ENCODE measurements around the gene TAX1BP1.

DNA sequence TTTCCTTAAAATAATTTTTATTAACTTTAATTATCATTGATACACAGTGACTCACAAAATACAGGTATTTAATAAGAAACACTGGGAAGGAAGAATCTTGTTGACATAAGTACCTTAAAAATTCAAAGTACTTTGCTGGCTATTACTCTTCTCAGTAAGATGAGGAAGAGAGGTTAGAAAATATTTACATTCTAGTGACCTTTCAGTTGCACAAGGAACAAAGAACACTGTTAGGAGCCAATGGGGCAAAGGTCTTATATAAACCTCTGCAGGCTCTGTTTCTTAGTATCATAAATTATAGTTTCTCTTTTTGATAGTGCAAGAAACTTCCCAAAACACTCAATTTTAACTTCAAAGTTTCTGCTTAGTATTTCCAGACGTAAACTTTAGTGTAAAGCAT lies 4.8 kb upstream of the TAX1BP1 start:
- TF ChIP-seq POLR2A (IDR thresholded peaks at IDR 0.05; ENCODE audit: low read length) (no peak), GATA1 (IDR thresholded peaks at IDR 0.05; ENCODE audit: low read depth, low read length) (no peak)

Data from erythroblast (primary cell).